Measurements from ENCODE around the gene GNG7. TPM values are rescaled to one million over a fixed set of nuclear protein-coding genes. Genes with fewer than 3 reads are reported as not detected.

The GNG7 gene
- polyA plus RNA-seq (2013, experiment 1 of 2) = 7.9 TPM
- polyA plus RNA-seq (2013, experiment 2 of 2) = 8.1 TPM

- Histone ChIP-seq H3K36me3 (replicated peaks in 1 of 2; ENCODE audit: control insufficient read depth in 2 of 2, insufficient read depth in 2 of 2, low read length in 2 of 2) (no peaks in the 10 kb centered on the region), H3K14ac (ENCODE audit: low read length) (no peak within 1 kb of the TSS), H2BK12ac (ENCODE audit: low read length) (no peak within 1 kb of the TSS), H3K79me1 (ENCODE audit: low read depth, low read length) (no peaks in the 10 kb centered on the region), H3K23ac (ENCODE audit: low read depth, low read length, poor library complexity) (peak within 1 kb of the TSS; percentile 73), H3K4me2 (ENCODE audit: insufficient read depth, low read length, poor library complexity, severe bottlenecking) (peak within 1 kb of the TSS; percentile 91), H4K8ac (ENCODE audit: low read depth, low read length) (no peak within 1 kb of the TSS), H3K9me3 (replicated peaks in 1 of 2; ENCODE audit: control insufficient read depth in 2 of 2, insufficient read depth in 1 of 2, low read depth in 1 of 2, low read length in 2 of 2) (no peaks in the 10 kb centered on the region), H2BK120ac (ENCODE audit: low read depth, low read length) (no peak within 1 kb of the TSS), H3K27ac (replicated peaks; ENCODE audit: low read length) (no peak within 1 kb of the TSS), H3K4ac (ENCODE audit: low read length) (no peak within 1 kb of the TSS), H2BK5ac (ENCODE audit: low read length) (peak within 1 kb of the TSS; percentile 24), H3K18ac (ENCODE audit: low read length) (peak within 1 kb of the TSS; percentile 99), H2AK5ac (ENCODE audit: low read depth, low read length) (peak within 1 kb of the TSS; percentile 68), H3K9ac (ENCODE audit: low read depth, low read length, poor library complexity) (peak within 1 kb of the TSS; percentile 88), H3K4me3 (ENCODE audit: low read length in 2 of 2) (peak within 1 kb of the TSS; percentile 69 to 96), H2BK15ac (ENCODE audit: low read length) (no peak within 1 kb of the TSS), H4K91ac (ENCODE audit: low read depth, low read length, poor library complexity) (no peak within 1 kb of the TSS), H2AFZ (ENCODE audit: low read length) (peak within 1 kb of the TSS; percentile 97), H3K4me1 (ENCODE audit: control insufficient read depth in 2 of 2, insufficient read depth in 1 of 2, low read depth in 1 of 2, low read length in 2 of 2) (peaks cover 5 to 8% of the 10 kb centered on the region in 2 donors), H3K27me3 (ENCODE audit: control insufficient read depth in 3 of 3, insufficient read depth in 3 of 3, low read depth in 1 of 3, low read length in 3 of 3) (peaks cover 8 to 28% (median 20%) of the 10 kb centered on the region in 3 experiments)
- DNase-seq (ENCODE audit: low spot score) = peak; percentile 92
- no CpG with 5 or more reads among the region's 77 CpGs for WGBS, 2 donors (ENCODE audit: extremely low coverage in 2 of 2, insufficient read length in 2 of 2, insufficient replicate concordance in 1 of 2)
Observed at GRCh38 chr19:2702170-2703076, at the start of gene GNG7. TSS of gene GNG7 (minus strand) at chr19:2702694. CDS start at chr19:2520688, 182,006 bp downstream.

- no peak overlapping the region for H2BK120ac ChIP-seq (ENCODE audit: low read depth, low read length)
- H2AK5ac ChIP-seq (ENCODE audit: low read depth, low read length) = no peak overlapping the region
- peaks cover 0 to 3% of the 10 kb centered on the region in 2 donors for H3K9me3 ChIP-seq (replicated peaks in 1 of 2; ENCODE audit: control insufficient read depth in 2 of 2, insufficient read depth in 1 of 2, low read depth in 1 of 2, low read length in 2 of 2)
- H2AFZ ChIP-seq (ENCODE audit: low read length) = no peak overlapping the region
- no peak for DNase-seq (ENCODE audit: low spot score)
- no peak overlapping the region for H3K14ac ChIP-seq (ENCODE audit: low read length)
- H4K8ac ChIP-seq (ENCODE audit: low read depth, low read length) = no peak overlapping the region
- no peak overlapping the region for H3K4me2 ChIP-seq (ENCODE audit: insufficient read depth, low read length, poor library complexity, severe bottlenecking)
- H3K4me1 ChIP-seq (ENCODE audit: control insufficient read depth in 2 of 2, insufficient read depth in 1 of 2, low read depth in 1 of 2, low read length in 2 of 2) = peaks cover 0 to 2% of the 10 kb centered on the region in 2 donors
- H3K4ac ChIP-seq (ENCODE audit: low read length) = no peak overlapping the region
- no peak overlapping the region for H2BK5ac ChIP-seq (ENCODE audit: low read length)
- no peak overlapping the region for H3K9ac ChIP-seq (ENCODE audit: low read depth, low read length, poor library complexity)
- no peak overlapping the region for H3K23ac ChIP-seq (ENCODE audit: low read depth, low read length, poor library complexity)
- H2BK15ac ChIP-seq (ENCODE audit: low read length) = no peak overlapping the region
- H3K18ac ChIP-seq (ENCODE audit: low read length) = no peak overlapping the region
- no CpG with 5 or more reads among the region's 21 CpGs for WGBS, 2 donors (ENCODE audit: extremely low coverage in 2 of 2, insufficient read length in 2 of 2, insufficient replicate concordance in 1 of 2)
- peaks cover 0 to 3% (median 0%) of the 10 kb centered on the region in 3 experiments for H3K27me3 ChIP-seq (ENCODE audit: control insufficient read depth in 3 of 3, insufficient read depth in 3 of 3, low read depth in 1 of 3, low read length in 3 of 3)
- peaks cover 3% of the 10 kb centered on the region for H3K79me1 ChIP-seq (ENCODE audit: low read depth, low read length)
- H2BK12ac ChIP-seq (ENCODE audit: low read length) = no peak overlapping the region
- H3K36me3 ChIP-seq (replicated peaks in 1 of 2; ENCODE audit: control insufficient read depth in 2 of 2, insufficient read depth in 2 of 2, low read length in 2 of 2) = peaks cover 16 to 33% of the 10 kb centered on the region in 2 donors
- no peak overlapping the region for H3K27ac ChIP-seq (replicated peaks; ENCODE audit: low read length)
- H4K91ac ChIP-seq (ENCODE audit: low read depth, low read length, poor library complexity) = no peak overlapping the region
- no peak overlapping the region for H3K4me3 ChIP-seq (ENCODE audit: low read length in 2 of 2)
Observed at GRCh38 chr19:2751438-2751830, 48.9 kb upstream of the GNG7 start.

- peaks cover 0 to 3% (median 0%) of the 10 kb centered on the region in 3 experiments for H3K27me3 ChIP-seq (ENCODE audit: control insufficient read depth in 3 of 3, insufficient read depth in 3 of 3, low read depth in 1 of 3, low read length in 3 of 3)
- no peak overlapping the region for H4K8ac ChIP-seq (ENCODE audit: low read depth, low read length)
- H3K27ac ChIP-seq (replicated peaks; ENCODE audit: low read length) = no peak overlapping the region
- peaks cover 3% of the 10 kb centered on the region for H3K79me1 ChIP-seq (ENCODE audit: low read depth, low read length)
- DNase-seq (ENCODE audit: low spot score) = no peak
- H2AK5ac ChIP-seq (ENCODE audit: low read depth, low read length) = no peak overlapping the region
- H3K18ac ChIP-seq (ENCODE audit: low read length) = no peak overlapping the region
- no peak overlapping the region for H2BK5ac ChIP-seq (ENCODE audit: low read length)
- no peak overlapping the region for H2BK15ac ChIP-seq (ENCODE audit: low read length)
- H2BK12ac ChIP-seq (ENCODE audit: low read length) = no peak overlapping the region
- peaks cover 0 to 2% of the 10 kb centered on the region in 2 donors for H3K4me1 ChIP-seq (ENCODE audit: control insufficient read depth in 2 of 2, insufficient read depth in 1 of 2, low read depth in 1 of 2, low read length in 2 of 2)
- H3K4me2 ChIP-seq (ENCODE audit: insufficient read depth, low read length, poor library complexity, severe bottlenecking) = no peak overlapping the region
- H3K4ac ChIP-seq (ENCODE audit: low read length) = no peak overlapping the region
- H2BK120ac ChIP-seq (ENCODE audit: low read depth, low read length) = no peak overlapping the region
- no CpG with 5 or more reads among the region's 17 CpGs for WGBS, 2 donors (ENCODE audit: extremely low coverage in 2 of 2, insufficient read length in 2 of 2, insufficient replicate concordance in 1 of 2)
- no peak overlapping the region for H2AFZ ChIP-seq (ENCODE audit: low read length)
- H3K36me3 ChIP-seq (replicated peaks in 1 of 2; ENCODE audit: control insufficient read depth in 2 of 2, insufficient read depth in 2 of 2, low read length in 2 of 2) = peaks cover 16 to 30% of the 10 kb centered on the region in 2 donors
- no peak overlapping the region for H3K23ac ChIP-seq (ENCODE audit: low read depth, low read length, poor library complexity)
- no peak overlapping the region for H3K4me3 ChIP-seq (ENCODE audit: low read length in 2 of 2)
- H3K14ac ChIP-seq (ENCODE audit: low read length) = no peak overlapping the region
- H4K91ac ChIP-seq (ENCODE audit: low read depth, low read length, poor library complexity) = no peak overlapping the region
- H3K9me3 ChIP-seq (replicated peaks in 1 of 2; ENCODE audit: control insufficient read depth in 2 of 2, insufficient read depth in 1 of 2, low read depth in 1 of 2, low read length in 2 of 2) = peaks cover 0 to 3% of the 10 kb centered on the region in 2 donors
- H3K9ac ChIP-seq (ENCODE audit: low read depth, low read length, poor library complexity) = no peak overlapping the region
Observed at GRCh38 chr19:2750808-2751437, 48.4 kb upstream of the GNG7 start.

DNA sequence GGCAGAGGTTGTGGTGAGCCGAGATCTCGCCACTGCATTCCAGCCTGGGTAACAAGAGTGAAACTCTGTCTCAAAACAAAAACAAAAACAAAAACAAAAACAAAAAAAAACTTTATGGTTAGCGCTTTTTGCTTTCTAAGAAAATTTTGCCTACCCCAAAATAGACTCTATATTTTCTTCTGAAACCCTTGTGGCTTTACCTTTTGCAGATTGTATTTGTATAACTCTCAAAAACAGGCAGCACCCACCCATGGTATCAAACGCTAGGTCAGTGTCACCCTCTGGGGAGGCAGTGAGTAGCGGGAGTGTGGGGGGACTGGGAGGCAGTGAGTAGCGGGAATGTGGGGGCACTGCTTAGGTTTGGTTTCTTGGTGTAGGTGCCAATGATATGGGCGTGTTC, 44.9 kb upstream of the GNG7 start:
- H3K9me3 ChIP-seq (replicated peaks in 1 of 2; ENCODE audit: control insufficient read depth in 2 of 2, insufficient read depth in 1 of 2, low read depth in 1 of 2, low read length in 2 of 2) = peaks cover 0 to 3% of the 10 kb centered on the region in 2 donors
- H3K36me3 ChIP-seq (replicated peaks in 1 of 2; ENCODE audit: control insufficient read depth in 2 of 2, insufficient read depth in 2 of 2, low read length in 2 of 2) = no peaks in the 10 kb centered on the region
- H3K18ac ChIP-seq (ENCODE audit: low read length) = no peak overlapping the region
- no peak overlapping the region for H2BK120ac ChIP-seq (ENCODE audit: low read depth, low read length)
- no peak overlapping the region for H3K4ac ChIP-seq (ENCODE audit: low read length)
- no peak overlapping the region for H3K4me3 ChIP-seq (ENCODE audit: low read length in 2 of 2)
- no CpG with 5 or more reads among the region's 7 CpGs for WGBS, 2 donors (ENCODE audit: extremely low coverage in 2 of 2, insufficient read length in 2 of 2, insufficient replicate concordance in 1 of 2)
- no peaks in the 10 kb centered on the region for H3K79me1 ChIP-seq (ENCODE audit: low read depth, low read length)
- H2BK12ac ChIP-seq (ENCODE audit: low read length) = no peak overlapping the region
- no peak overlapping the region for H4K91ac ChIP-seq (ENCODE audit: low read depth, low read length, poor library complexity)
- no peak overlapping the region for H3K4me2 ChIP-seq (ENCODE audit: insufficient read depth, low read length, poor library complexity, severe bottlenecking)
- no peak overlapping the region for H4K8ac ChIP-seq (ENCODE audit: low read depth, low read length)
- no peak overlapping the region for H2AK5ac ChIP-seq (ENCODE audit: low read depth, low read length)
- no peak overlapping the region for H3K23ac ChIP-seq (ENCODE audit: low read depth, low read length, poor library complexity)
- peaks cover 0 to 2% of the 10 kb centered on the region in 2 donors for H3K4me1 ChIP-seq (ENCODE audit: control insufficient read depth in 2 of 2, insufficient read depth in 1 of 2, low read depth in 1 of 2, low read length in 2 of 2)
- no peak overlapping the region for H2AFZ ChIP-seq (ENCODE audit: low read length)
- H3K27ac ChIP-seq (replicated peaks; ENCODE audit: low read length) = no peak overlapping the region
- peaks cover 0 to 3% (median 0%) of the 10 kb centered on the region in 3 experiments for H3K27me3 ChIP-seq (ENCODE audit: control insufficient read depth in 3 of 3, insufficient read depth in 3 of 3, low read depth in 1 of 3, low read length in 3 of 3)
- H2BK15ac ChIP-seq (ENCODE audit: low read length) = no peak overlapping the region
- H3K9ac ChIP-seq (ENCODE audit: low read depth, low read length, poor library complexity) = no peak overlapping the region
- DNase-seq (ENCODE audit: low spot score) = no peak
- no peak overlapping the region for H3K14ac ChIP-seq (ENCODE audit: low read length)
- H2BK5ac ChIP-seq (ENCODE audit: low read length) = no peak overlapping the region

Data from neuronal stem cell (in vitro differentiated cells).